Measurements from ENCODE around the gene ZNF264.
A peak's percentile ranks its signal among the peaks of the same experiment; 100 is the strongest.
"Not testable (repeated sequence)": the region's sequence is repeated elsewhere in the genome, so short reads cannot be mapped to it uniquely, and the experiment has no call there.

ZNF264 gene

DNA sequence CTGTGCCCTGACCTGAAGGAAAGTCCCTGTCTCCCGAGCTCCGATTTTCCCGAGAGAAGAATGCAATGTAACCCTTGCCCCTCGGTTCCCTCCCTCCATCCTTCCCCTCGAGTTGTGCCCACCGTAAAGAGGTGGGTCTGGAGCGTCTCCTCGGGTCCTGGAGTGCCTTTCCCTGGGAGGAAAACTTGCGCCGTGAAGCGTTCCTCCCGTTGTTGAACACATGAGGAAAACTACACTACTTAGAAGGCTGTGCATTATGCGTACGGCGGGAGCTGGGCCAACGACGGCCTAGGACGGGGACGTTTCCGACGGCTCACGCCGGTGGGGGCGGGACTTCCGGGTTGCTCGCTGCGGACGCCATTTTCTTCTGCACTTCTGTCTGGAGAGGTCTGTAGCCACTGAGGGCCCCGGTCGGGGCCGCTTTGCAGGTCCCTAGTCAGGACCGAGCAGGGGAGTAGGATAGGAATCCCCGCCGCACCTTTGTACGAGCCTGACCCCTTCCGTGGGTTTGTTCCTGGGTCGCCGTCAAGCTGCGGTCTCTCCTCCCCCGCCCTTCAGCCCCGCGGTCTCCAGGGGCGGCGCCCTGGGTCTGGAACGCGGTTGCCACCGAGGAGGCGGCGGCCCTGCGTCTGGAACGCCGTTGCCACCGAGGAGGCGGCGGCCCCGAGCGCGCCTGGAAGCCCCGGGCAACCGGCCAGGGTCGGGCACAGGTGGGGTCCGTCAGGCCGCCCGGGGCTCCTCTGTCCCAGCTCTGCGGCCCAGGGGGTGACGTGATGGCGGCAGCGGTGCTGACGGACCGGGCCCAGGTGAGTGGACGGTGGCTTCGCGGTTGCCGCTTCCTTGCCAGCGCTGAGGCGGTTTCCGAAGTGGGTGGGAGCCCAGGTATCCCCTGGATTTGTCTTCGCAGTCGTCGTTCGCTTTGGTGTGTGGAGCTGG is at the start of gene ZNF264:
Gene ZNF264 (plus strand): TSS at position 360 of the 936 bp plus-strand sequence. CDS start 414 bp downstream, at position 774.
- peak; percentile 89 for DNase-seq (ENCODE audit: low spot score)

- DNase-seq (ENCODE audit: low spot score), result no peak
Measured at GRCh38 chr19:57141699-57142098, 49.6 kb upstream of the ZNF264 start.

- no peak for DNase-seq (ENCODE audit: low spot score)
Measured at GRCh38 chr19:57152921-57153320, 38.4 kb upstream of the ZNF264 start.

GRCh38 chr19:57161985-57162539 is 29.2 kb upstream of the ZNF264 start:
- no peak for DNase-seq (ENCODE audit: low spot score)

- no peak for DNase-seq (ENCODE audit: low spot score)
Measured at GRCh38 chr19:57165846-57166245, 25.5 kb upstream of the ZNF264 start.

DNA sequence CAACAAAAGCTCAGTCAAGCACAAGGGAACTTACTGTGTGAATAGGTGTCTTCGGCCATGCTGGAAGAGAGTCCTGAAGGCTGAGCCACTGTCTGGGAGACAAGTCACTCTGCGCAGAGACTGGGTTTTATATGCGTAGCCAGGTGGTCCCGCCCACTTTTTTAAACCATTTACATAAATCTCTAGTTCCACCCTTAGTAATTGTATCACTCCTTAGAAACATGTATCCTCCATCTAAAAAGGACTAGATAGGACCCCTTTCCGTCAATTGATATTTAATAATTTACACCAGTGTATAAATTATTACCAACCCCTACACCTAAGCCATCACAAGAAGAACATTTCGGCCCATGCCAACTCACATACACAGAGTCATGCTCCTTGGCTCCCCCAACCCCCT is 23.9 kb upstream of the ZNF264 start, which contains the start of gene DUXA:
Gene DUXA (minus strand): TSS at position 101 of the 400 bp plus-strand sequence. CDS start 42 bp downstream, at position 59.
- DNase-seq (ENCODE audit: low spot score), result no peak

- DNase-seq (ENCODE audit: low spot score), result peak; percentile 65
Measured at GRCh38 chr19:57171551-57172081, 19.7 kb upstream of the ZNF264 start.

DNA sequence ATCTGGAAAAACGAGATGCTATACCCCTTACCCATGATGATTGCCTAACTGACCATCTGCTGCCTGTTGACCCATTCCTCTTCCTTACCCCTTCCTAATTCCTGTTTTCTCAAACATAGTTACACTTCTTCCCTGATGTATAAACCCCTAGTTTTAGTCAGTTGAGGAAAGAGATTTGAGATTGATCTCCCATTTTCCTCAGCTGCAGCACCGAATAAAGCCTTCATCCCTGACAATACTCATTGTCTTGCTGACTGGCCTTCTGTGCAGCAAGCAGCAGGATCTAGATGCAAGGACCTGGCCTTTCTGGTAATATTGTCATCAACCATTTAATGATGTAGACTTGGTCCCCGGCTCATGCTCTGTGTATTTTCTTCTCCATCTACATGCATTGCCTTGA is 999 bp upstream of the ZNF264 start:
- no peak for DNase-seq (ENCODE audit: low spot score)

DNA sequence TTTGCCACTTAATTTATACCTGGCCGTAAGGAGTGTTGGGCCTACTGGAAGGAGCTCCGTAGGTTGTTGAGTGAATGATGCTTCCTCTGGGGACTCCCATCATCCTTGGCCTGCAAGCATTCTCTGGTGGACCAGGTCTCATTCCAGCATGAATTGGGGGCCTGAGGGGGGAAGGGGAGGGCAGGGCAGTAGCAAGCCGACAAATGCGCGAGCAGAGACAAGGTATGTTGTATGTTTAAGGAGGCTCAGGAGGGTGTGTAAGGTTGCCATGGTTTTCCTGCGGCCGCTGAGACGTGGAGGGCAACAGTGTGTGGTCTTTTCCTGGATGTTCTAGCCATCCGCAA is 749 bp downstream of the ZNF264 start:
- DNase-seq (ENCODE audit: low spot score), result no peak

- DNase-seq (ENCODE audit: low spot score), result no peak
Measured at GRCh38 chr19:57192993-57193392, 1.7 kb downstream of the ZNF264 start.

GRCh38 chr19:57197874-57198273 is 6.6 kb downstream of the ZNF264 start:
- DNase-seq (ENCODE audit: low spot score), result not testable (repeated sequence)

DNA sequence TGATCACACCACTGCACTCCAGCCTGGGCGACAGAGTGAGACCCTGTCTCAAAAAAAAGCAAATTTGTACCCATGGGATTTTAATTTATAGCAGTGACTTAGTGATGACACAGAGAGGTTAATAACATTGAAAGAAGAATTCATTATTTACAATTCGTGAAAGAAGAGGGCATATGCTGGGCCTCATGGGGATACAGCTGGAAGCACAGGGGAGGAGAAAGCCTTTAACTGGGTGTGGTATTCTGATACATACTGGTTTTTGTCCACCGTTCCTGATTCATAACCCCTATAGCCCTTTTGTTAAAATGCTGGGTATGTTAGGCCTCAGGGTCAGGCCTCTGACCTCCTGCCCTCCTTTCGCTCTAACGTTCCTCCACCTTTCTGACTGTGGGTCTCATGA is 10.9 kb downstream of the ZNF264 start:
- no peak for DNase-seq (ENCODE audit: low spot score)

DNA sequence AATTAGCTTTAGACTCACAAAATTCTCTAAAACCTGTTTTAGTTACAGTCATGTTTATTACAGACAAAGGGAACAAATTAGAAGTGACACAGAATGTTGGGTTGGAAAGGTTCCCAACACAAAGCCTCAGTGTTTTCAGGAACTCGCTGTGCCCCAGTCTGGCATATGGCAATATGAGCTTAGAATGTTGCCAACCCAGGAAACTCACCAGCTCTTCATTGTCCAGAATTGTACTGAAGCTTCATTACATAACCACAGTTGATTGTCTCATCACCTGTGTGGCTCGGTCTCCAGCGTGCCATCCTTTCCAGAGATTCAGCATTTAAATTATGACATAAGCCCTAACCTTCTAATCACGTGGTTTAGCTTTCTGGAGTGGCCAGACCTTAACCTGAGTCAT is 19.1 kb downstream of the ZNF264 start:
- DNase-seq (ENCODE audit: low spot score), result no peak

DNA sequence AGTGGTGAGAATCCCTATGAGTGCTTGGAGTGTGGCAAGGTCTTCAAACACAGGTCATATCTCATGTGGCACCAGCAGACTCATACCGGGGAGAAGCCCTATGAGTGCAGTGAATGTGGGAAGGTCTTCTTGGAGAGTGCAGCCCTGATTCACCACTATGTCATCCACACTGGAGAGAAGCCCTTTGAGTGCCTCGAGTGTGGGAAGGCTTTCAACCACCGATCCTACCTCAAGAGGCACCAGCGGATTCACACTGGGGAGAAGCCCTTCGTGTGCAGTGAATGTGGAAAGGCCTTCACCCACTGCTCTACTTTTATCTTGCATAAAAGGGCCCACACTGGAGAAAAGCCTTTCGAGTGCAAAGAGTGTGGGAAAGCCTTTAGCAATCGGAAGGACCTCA is 20.8 kb downstream of the ZNF264 start:
- no peak for DNase-seq (ENCODE audit: low spot score)

DNA sequence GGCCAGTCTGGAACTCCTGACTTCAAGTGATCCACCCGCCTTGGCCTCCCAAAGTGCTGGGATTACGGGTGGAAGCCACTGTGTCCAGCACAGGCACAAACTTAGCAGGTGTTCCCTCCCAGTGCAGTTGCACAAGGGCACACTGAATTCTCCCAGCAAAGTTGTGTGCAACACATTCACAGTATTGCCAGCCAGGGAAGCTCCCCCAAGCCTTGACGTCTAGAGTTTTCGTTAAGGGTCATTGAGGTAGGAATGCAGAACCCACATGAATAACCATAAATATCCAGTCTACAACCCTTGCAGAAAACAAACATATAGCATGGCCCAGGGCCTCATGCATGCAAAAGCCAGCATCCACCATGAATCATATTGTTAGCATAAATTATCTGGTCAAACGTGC is 36.2 kb downstream of the ZNF264 start:
- DNase-seq (ENCODE audit: low spot score), result no peak

- DNase-seq (ENCODE audit: low spot score), result no peak
Measured at GRCh38 chr19:57231686-57232085, 40.4 kb downstream of the ZNF264 start.

DNA sequence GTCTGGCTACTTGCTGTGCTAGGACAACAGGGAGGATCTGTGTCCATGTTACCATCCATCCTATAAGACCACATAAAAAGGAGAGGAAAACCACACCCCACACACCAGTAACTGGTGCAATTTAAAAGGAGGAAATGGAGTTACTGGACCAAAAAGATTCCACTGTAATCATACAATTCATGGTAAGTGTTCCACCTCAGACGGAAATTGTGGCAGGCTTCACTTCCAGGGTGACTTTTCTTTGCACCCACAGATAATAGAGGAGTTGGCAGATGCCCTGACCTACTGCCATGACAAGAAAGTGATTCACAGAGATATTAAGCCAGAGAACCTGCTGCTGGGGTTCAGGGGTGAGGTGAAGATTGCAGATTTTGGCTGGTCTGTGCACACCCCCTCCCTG is 41.9 kb downstream of the ZNF264 start:
- DNase-seq (ENCODE audit: low spot score), result no peak

- no peak for DNase-seq (ENCODE audit: low spot score)
Measured at GRCh38 chr19:57239982-57240310, 48.6 kb downstream of the ZNF264 start.

DNA sequence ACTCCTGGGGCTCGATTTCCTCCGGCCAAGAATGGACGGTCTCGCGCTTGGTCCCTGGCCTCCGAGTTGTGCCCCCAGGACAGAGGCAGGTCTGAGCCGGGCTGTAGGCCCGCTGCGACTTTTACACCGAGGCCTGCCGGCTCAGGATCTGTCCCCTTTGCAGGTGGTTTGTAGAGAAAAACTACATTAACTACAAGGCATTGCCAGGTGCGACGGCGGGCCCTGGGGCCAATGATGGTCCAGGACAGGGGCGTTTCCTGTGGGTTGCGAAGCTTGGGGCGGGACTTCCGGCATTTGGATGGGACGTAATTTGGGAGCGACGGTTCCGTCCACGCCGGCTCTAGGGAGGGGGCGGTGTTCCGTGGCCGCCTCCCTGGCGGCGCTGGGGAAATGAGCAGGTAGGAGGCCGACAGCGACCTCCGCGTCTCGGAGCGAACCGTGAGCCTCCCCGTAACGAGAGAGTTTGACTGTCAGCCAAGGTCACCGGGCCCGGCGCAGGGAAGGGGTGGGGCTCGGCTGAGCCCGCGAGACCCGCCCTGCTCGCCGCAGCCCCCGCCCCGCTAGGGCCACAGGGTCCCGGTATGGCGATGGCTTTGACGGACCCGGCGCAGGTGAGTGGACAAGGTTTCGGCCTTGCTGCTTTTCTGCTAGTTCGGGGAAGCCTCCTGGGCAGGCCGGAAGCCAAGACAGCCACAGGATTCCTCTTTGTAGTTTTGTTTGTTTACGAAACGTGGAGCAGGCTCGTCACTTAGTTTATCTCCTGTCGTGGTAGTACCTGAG is 49.2 kb downstream of the ZNF264 start, which contains the start of gene ZNF805:
Gene ZNF805 (plus strand): TSS at position 322 of the 780 bp plus-strand sequence. CDS start 260 bp downstream, at position 582.
- DNase-seq (ENCODE audit: low spot score), result peak; percentile 95

DNA sequence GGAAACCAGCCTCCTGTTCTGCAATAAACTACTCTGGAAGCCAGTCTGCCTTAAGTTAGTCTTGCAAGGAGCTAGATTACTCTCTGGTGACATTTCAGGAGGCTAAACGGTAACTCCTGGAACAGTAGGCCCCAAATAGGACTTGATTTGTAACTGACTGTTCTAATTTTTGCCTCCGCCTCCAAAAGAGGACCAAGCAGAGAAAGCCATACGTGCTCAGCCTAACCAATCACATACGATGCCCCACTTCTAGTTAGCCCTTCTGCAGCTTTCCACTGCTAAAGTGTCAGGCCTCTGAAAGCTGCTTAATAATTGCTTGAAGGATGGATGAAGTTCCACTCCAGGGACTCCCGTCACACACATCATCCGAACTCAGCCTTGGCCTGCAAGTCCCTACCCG is 49.9 kb downstream of the ZNF264 start:
- peak; percentile 17 for DNase-seq (ENCODE audit: low spot score)

DNA sequence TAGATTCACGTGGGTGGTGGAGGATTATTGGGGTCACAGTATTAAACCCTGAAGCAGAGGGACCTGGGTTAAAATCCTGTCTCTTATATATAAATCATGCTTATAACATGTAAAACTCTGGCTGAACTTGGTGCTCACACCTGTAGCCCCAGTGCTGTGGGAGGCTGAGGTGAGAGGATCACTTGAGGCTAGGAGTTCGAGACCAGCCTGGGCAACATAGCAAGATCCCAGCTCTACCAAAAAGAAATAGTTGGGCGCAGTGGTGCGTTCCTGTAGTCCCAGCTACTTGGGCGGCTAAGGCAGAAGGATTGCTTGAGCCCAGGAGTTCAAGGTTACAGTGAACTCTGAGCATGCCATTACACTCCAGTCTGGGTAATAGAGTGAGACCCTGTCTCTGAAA is 51.5 kb downstream of the ZNF264 start:
- peak; percentile 14 for DNase-seq (ENCODE audit: low spot score)

- no peak for DNase-seq (ENCODE audit: low spot score)
Measured at GRCh38 chr19:57244513-57244912, 53.2 kb downstream of the ZNF264 start.

Data from ecto neural progenitor cell (in vitro differentiated cells).